Sigmoid colon (tissue), 7 donors: ENCODE data around the gene SUGCT. TPM values are rescaled to one million over a fixed set of nuclear protein-coding genes. Genes with fewer than 3 reads are reported as not detected.

Source experiments
- DNase-seq: peaks from one replicate; pipeline ENCODE4 v3.0.0-alpha.2; 2019
- H3K27ac ChIP-seq, 4 donors: fragments of 200-600 bp; sonication (generic); one replicate each; pipeline ENCODE4 v1.5.1; 2016 to 2019; ENCODE audit warnings: mild to moderate bottlenecking in 1 of 4
- H3K27me3 ChIP-seq, 3 donors: fragments of 200-600 bp; sonication (generic); one replicate each; pipeline ENCODE4 v1.5.1; 2019; ENCODE audit warnings: mild to moderate bottlenecking in 1 of 3
- H3K36me3 ChIP-seq, 4 donors: fragments of 200-600 bp; sonication (generic); one replicate each; pipeline ENCODE4 v1.5.1; 2016 to 2019
- H3K4me1 ChIP-seq, 4 donors: fragments of 200-600 bp; sonication (generic); one replicate each; pipeline ENCODE4 v1.5.1; 2017 to 2019
- H3K4me3 ChIP-seq, 4 donors: fragments of 200-600 bp; sonication (generic); one replicate each; pipeline ENCODE4 v1.5.1; 2017 to 2019; ENCODE audit warnings: mild to moderate bottlenecking in 2 of 4, moderate library complexity in 1 of 4
- H3K9me3 ChIP-seq, 4 donors: fragments of 200-600 bp in 3 of 4; sonication (generic) in 3 of 4; one replicate each; pipeline versions ENCODE4 v1.5.1 to v1.6.1; 2013 to 2019
- EP300 ChIP-seq, 4 donors: sonication (generic); formaldehyde crosslinking; IDR thresholded peaks; one replicate each; pipeline ENCODE4 v1.6.1; 2017; ENCODE audit warnings: antibody characterized with exemption in 4 of 4
- POLR2A ChIP-seq, 2 donors: fragments of 450-650 bp; IDR thresholded peaks; one replicate each; pipeline ENCODE4 v1.6.1; 2016; ENCODE audit warnings: antibody characterized with exemption in 2 of 2, mild to moderate bottlenecking in 2 of 2, moderate library complexity in 2 of 2
- POLR2AphosphoS5 ChIP-seq, 4 donors: sonication (generic); formaldehyde crosslinking; IDR thresholded peaks; one replicate each; pipeline ENCODE4 v1.6.1; 2017; ENCODE audit warnings: antibody characterized with exemption in 4 of 4
- whole genome bisulfite sequencing, 2 donors: extraction: QIAGEN DNeasy Blood & Tissue Kit; methylation state at CpG; one replicate each; pipeline ENCODE4 v1.1.7; 2013; 5-methylcytosine and 5-hydroxymethylcytosine counted together
- intact Hi-C: fragments of 100-400 bp; cut with DNase I; formaldehyde crosslinking; loops from one replicate; pipeline ENCODE4 v1.15.1; 2023
- polyA plus RNA-seq, 3 donors: library from polyadenylated mRNA; stranded (reverse); fragments of 200-250 nt; gene quantifications; one replicate each; pipeline ENCODE4 v1.2.3, GENCODE V29; 2013
- total RNA-seq, 4 donors: library from RNA; depleted of rRNA; stranded (reverse); fragments of >200 nt; gene quantifications; one replicate each; pipeline ENCODE4 v1.1.0, GENCODE V29; 2016
- TF ChIP-seq, protein P1 (sequence below), 4 experiments: fragments of 450-650 bp in 3 of 4; fragments of 200-600 bp in 1 of 4; IDR thresholded peaks; one replicate each; pipeline ENCODE4 v1.5.1; 2016 to 2019; ENCODE audit warnings: antibody characterized with exemption in 4 of 4, mild to moderate bottlenecking in 3 of 4, moderate library complexity in 2 of 4
- donor health status: healthy with polysubstance abuse.
- donor health status: Bipolar disorder and iron deficiency.
- donor health status: healthy.

SUGCT gene
- total and polyA plus RNA-seq, 7 donors = 2.3 to 25.9 (median 6.3) TPM

GRCh38 chr7:40698214-40698920 lies 563.6 kb downstream of the SUGCT start:
- DNase-seq = no peak
- no peak overlapping the region for H3K27ac ChIP-seq
- TF ChIP-seq, protein P1, sequence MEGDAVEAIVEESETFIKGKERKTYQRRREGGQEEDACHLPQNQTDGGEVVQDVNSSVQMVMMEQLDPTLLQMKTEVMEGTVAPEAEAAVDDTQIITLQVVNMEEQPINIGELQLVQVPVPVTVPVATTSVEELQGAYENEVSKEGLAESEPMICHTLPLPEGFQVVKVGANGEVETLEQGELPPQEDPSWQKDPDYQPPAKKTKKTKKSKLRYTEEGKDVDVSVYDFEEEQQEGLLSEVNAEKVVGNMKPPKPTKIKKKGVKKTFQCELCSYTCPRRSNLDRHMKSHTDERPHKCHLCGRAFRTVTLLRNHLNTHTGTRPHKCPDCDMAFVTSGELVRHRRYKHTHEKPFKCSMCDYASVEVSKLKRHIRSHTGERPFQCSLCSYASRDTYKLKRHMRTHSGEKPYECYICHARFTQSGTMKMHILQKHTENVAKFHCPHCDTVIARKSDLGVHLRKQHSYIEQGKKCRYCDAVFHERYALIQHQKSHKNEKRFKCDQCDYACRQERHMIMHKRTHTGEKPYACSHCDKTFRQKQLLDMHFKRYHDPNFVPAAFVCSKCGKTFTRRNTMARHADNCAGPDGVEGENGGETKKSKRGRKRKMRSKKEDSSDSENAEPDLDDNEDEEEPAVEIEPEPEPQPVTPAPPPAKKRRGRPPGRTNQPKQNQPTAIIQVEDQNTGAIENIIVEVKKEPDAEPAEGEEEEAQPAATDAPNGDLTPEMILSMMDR (IDR thresholded peaks at IDR 0.05) = no peak
- no peaks in the 10 kb centered on the region for H3K9me3 ChIP-seq
- intact Hi-C loops = no loop called here
- H3K4me1 ChIP-seq = no peaks in the 10 kb centered on the region
- 92 to 93% methylated on average over 6 of the region's 6 CpGs for WGBS, 2 donors
- H3K4me3 ChIP-seq = no peak overlapping the region
- no peaks in the 10 kb centered on the region for H3K27me3 ChIP-seq
- H3K36me3 ChIP-seq = no peaks in the 10 kb centered on the region

DNA sequence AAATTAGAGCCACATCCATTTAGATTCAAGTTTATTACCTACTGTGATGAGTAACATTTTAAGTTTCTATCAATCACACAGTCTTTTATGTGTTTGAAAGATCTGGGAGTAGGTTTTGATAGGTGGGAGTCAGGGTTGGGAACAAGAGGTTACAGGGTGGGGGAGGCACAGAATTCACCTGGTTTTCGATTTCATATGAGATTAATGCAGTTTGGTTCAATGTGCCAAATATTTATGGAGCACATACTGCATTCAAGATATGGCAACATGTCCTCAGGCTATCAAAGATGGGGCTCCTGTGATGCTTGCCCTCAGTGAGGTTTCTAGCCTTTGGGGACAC lies 564.1 kb downstream of the SUGCT start:
- WGBS, 2 donors = 92% methylated on average over 1 of the region's 1 CpG
- H3K4me1 ChIP-seq = no peaks in the 10 kb centered on the region
- DNase-seq = no peak
- TF ChIP-seq EP300 (IDR thresholded peaks at IDR 0.05) (no peak), POLR2AphosphoS5 (IDR thresholded peaks at IDR 0.05) (no peak)
- H3K9me3 ChIP-seq = no peaks in the 10 kb centered on the region
- H3K36me3 ChIP-seq = no peaks in the 10 kb centered on the region
- intact Hi-C loops = no loop called here
- no peaks in the 10 kb centered on the region for H3K27me3 ChIP-seq
- H3K4me3 ChIP-seq = no peak overlapping the region
- no peak overlapping the region for H3K27ac ChIP-seq

- Histone ChIP-seq H3K36me3 (no peaks in the 10 kb centered on the region), H3K4me3 (no peak overlapping the region), H3K4me1 (no peaks in the 10 kb centered on the region), H3K9me3 (no peaks in the 10 kb centered on the region), H3K27ac (no peak overlapping the region), H3K27me3 (no peaks in the 10 kb centered on the region)
- no peak for DNase-seq
- TF ChIP-seq POLR2AphosphoS5 (IDR thresholded peaks at IDR 0.05) (no peak), EP300 (IDR thresholded peaks at IDR 0.05) (no peak), POLR2A (IDR thresholded peaks at IDR 0.05) (no peak)
- TF ChIP-seq, protein P1 (IDR thresholded peaks at IDR 0.05) = no peak
- intact Hi-C loops = no loop called here
- WGBS, 2 donors = 72 to 78% methylated on average over 9 of the region's 9 CpGs
Measured at GRCh38 chr7:40700653-40701421, 566.0 kb downstream of the SUGCT start.

DNA sequence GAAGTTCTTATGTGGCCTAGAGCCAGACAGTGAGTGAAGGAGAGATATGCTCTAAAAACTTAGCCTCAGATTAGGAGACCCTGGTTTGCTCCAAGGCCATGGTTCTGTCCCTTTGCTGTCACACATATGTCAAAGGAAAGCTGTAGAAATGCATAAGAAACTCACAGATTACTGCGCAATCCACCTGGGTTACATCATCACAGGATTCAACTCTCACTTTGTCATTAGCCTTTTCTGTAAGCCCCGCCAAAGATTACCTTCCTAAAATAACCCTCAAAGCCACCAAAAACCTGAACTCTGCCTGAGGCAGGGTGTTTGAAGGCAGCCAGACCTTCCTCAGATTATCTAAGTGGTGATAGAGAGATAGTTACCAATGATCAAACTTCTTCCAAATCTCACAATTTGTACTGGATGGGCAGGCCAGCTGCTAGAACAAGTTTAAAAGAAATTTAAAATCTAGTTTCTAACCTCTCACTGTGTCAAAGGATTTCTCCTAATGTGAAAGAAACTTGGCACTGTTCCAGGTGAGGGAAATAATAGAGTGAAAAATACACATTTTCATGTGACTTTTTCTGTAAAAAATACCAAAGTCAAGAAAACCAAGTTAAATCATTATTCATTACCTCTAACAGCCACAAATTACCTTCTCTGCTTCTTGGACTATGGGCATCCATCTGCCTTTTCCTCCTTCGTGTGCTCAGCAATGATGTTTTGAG lies 567.2 kb downstream of the SUGCT start:
- Histone ChIP-seq H3K27me3 (no peaks in the 10 kb centered on the region), H3K27ac (no peak overlapping the region), H3K9me3 (no peaks in the 10 kb centered on the region), H3K4me3 (no peak overlapping the region), H3K36me3 (no peaks in the 10 kb centered on the region), H3K4me1 (no peaks in the 10 kb centered on the region)
- TF ChIP-seq POLR2AphosphoS5 (IDR thresholded peaks at IDR 0.05) = no peak
- no peak for TF ChIP-seq EP300 (IDR thresholded peaks at IDR 0.05)
- no peak for DNase-seq
- intact Hi-C loops = no loop called here
- 85 to 94% methylated on average over 3 of the region's 3 CpGs for WGBS, 2 donors

- no peaks in the 10 kb centered on the region for H3K4me1 ChIP-seq
- no peak for TF ChIP-seq POLR2AphosphoS5 (IDR thresholded peaks at IDR 0.05)
- WGBS, 2 donors = 93% methylated on average over 1 of the region's 1 CpG
Measured at GRCh38 chr7:40704172-40704571, 569.4 kb downstream of the SUGCT start.

GRCh38 chr7:40706829-40707228 lies 572.0 kb downstream of the SUGCT start:
- Histone ChIP-seq H3K4me1 (no peaks in the 10 kb centered on the region), H3K9me3 (no peaks in the 10 kb centered on the region), H3K27me3 (no peaks in the 10 kb centered on the region), H3K27ac (no peak overlapping the region), H3K36me3 (no peaks in the 10 kb centered on the region), H3K4me3 (no peak overlapping the region)
- DNase-seq = no peak
- 91 to 92% methylated on average over 3 of the region's 3 CpGs for WGBS, 2 donors
- intact Hi-C loops = no loop called here
- TF ChIP-seq EP300 (IDR thresholded peaks at IDR 0.05) = no peak

More at GRCh38 chr7:40704172-40704571, 569.4 kb downstream of the SUGCT start:
- Histone ChIP-seq H3K27me3 (no peaks in the 10 kb centered on the region), H3K27ac (no peak overlapping the region), H3K4me3 (no peak overlapping the region), H3K36me3 (no peaks in the 10 kb centered on the region), H3K9me3 (no peaks in the 10 kb centered on the region)
- intact Hi-C loops = no loop called here
- DNase-seq = no peak
